GM13977 (cell line): Measurements from ENCODE around the gene CSRP1.

ENCODE experiments used
- DNase-seq: peaks from one replicate; pipeline ENCODE4 v3.0.0; 2012; ENCODE audit warnings: low spot score
- CTCF ChIP-seq: IDR thresholded peaks from 2 replicates; pipeline ENCODE4 v1.5.1; 2012; ENCODE audit warnings: mild to moderate bottlenecking, control low read depth; ENCODE audit not compliant: insufficient read depth; ENCODE audit errors: extremely low read depth, missing control alignments
- in situ Hi-C: fragments of 300-500 bp; cut with MboI; formaldehyde crosslinking; loops from one replicate; pipeline ENCODE4 v1.12.0; 2022; ENCODE audit warnings: low sequenced_read_pairs, low pct_unique_long_range_greater_than_20kb, mixed read lengths, inconsistent platforms; ENCODE audit not compliant: unreplicated experiment

Gene CSRP1

DNA sequence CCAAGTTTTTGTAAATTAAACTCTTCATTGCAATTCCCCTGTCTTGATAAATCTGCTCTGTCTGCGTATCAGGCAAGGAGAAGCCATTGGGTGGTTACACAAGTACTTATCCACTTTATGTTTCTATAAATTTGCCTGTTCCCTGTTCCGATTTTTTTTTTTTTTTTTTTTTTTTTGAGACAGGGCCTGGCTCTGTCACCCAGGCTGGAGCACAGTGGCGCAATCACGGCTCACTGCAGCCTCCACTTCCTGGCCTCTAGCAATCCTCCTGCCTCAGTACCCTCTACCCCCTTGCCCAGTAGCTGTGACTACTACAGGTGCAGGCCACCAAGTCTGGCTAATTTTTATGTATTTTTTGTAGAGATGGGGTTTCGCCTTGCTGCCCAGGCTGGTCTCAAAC is 11.1 kb upstream of the CSRP1 start:
- no peak for DNase-seq
- no peak for TF ChIP-seq CTCF
- in situ Hi-C loops, result loop anchor here (10.0 kb wide), 1 partner anchor 73 kb away; no protein-coding TSS in a partner anchor

DNA sequence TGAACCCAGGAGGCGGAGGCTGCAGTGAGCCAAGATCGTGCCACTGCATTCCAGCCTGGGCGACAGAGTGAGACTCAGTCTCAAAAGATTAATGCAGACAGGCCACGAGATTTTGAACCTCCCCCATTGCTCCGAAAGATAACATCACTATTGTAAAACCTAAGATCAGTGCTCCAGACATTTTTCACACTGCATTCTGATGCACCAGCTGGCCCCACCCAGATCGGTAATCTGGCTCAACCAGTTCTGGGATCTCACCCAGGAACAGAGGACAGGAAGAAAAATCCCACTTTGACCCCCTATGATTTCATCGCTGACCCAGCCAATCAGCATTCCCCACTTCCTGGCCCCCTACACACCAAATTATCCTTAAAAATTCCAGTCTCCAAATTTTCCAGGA is 10.7 kb upstream of the CSRP1 start:
- DNase-seq, result no peak
- no peak for TF ChIP-seq CTCF
- in situ Hi-C loops, result loop anchor here (10.0 kb wide), 1 partner anchor 73 kb away; no protein-coding TSS in a partner anchor

DNA sequence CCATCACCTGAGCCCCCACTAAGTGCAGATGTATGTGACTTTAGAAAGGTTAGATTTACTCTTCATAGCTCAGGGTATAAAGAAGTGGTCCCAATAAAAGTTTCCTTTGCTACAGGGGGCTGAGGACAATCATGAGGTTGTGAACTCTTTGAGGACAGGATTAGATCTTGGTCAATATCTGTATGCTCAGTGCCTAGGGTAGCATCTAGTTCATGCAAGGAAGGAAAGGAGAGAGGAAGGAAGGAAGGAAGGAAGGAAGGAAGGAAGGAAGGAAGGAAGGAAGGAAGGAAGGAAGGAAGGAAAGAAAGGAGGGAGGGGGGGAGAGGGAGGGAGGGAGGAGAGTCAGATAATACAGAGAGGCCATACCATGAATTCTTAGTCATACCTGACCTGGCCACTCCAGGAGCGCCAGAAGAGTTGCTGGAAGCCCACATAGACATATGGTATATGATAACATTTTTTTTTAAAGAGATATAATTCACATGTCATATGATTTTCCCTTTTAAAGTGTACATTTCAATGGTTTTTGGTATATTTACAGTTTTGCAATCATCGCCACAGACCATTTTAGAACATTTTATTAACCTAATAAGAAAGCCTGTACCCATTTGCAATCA is 9.7 kb upstream of the CSRP1 start:
- DNase-seq, result no peak
- in situ Hi-C loops, result loop anchor here (10.0 kb wide), 1 partner anchor 72 kb away; no protein-coding TSS in a partner anchor
- no peak for TF ChIP-seq CTCF

DNA sequence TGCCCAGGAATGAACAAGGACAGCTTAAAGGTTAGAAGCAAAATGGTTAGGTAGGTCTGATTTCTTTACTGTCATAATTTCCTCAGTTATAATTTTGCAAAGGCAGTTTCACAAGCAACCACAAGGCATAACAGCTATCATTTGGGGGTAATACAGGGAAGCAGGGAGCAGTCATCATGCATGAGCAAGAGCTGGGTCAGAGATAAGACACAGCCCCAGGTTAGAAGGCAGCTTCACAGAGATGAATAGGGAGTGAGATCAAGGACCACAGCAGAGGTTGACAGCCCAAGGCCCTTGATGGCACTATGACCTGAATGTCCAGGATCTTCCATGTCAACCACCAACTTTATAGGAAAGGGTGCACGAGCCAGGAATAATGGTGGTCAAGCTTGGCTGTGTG is 9.0 kb upstream of the CSRP1 start:
- no peak for TF ChIP-seq CTCF
- in situ Hi-C loops, result loop anchor here (10.0 kb wide), 1 partner anchor 71 kb away; no protein-coding TSS in a partner anchor
- no peak for DNase-seq

DNA sequence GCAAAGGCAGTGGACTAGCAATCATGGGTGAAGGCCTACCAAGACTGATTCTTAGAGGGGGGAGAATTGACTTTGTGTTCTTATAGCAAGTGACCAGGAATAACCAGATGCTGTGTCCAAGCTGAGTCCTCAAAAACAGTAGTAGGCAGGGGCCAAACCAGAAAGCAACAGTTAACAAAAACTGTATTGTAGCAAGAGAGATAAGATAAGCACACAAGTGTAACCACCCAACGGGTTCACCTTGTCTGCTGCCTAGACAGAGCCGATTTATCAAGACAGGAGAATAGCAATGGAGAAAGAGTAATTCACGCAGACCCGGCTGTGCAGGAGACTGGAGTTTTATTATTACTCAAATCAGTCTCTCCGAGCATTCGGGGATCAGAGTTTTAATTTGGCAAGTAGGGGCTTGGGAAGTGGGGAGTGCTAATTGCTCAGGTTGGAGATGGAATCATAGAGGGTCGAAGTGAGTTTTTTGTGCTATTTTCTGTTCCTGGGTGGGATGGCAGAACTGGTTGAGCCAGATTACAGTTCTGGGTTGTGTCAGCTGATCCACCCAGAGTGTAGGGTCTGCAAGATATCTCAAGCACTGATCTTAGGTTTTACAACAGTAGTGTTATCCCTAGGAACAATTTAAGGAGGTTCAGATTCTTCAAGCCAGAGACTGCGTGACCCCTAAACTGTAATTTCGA is 8.3 kb upstream of the CSRP1 start:
- no peak for DNase-seq
- TF ChIP-seq CTCF, result no peak
- in situ Hi-C loops, result loop anchor here (10.0 kb wide), 1 partner anchor 70 kb away; no protein-coding TSS in a partner anchor

GRCh38 chr1:201514466-201514865 is 7.5 kb upstream of the CSRP1 start:
- TF ChIP-seq CTCF, result no peak
- in situ Hi-C loops, result loop anchor here (10.0 kb wide), 1 partner anchor 70 kb away; no protein-coding TSS in a partner anchor
- no peak for DNase-seq
